ENCODE data around the gene BPNT1. TPM values are rescaled to one million over a fixed set of nuclear protein-coding genes. Genes with fewer than 3 reads are reported as not detected.

Gene BPNT1
- total and polyA plus RNA-seq, 2 of the 8 experiments (the other 6 are each of a cell fraction or from before 2014, with no cell fraction given), result 13.2 to 16.3 TPM

- TF ChIP-seq SAP30 (IDR thresholded peaks at IDR 0.05; ENCODE audit: insufficient read depth, insufficient replicate concordance, low read length) (no peak), NANOG (IDR thresholded peaks at IDR 0.05; ENCODE audit: insufficient read depth, low read depth, low read length, poor library complexity, severe bottlenecking) (no peak), HDAC6 (IDR thresholded peaks at IDR 0.05; ENCODE audit: low read depth, low read length) (no peak), EGR1 (IDR thresholded peaks at IDR 0.05; ENCODE audit: borderline replicate concordance, low read depth, low read length) (no peak), CHD7 (IDR thresholded peaks at IDR 0.05; ENCODE audit: insufficient replicate concordance, low read length) (no peak), TEAD4 (IDR thresholded peaks at IDR 0.05; ENCODE audit: low read depth, low read length) (no peak), ZNF274 (IDR thresholded peaks at IDR 0.05; ENCODE audit: borderline replicate concordance, extremely low read depth, low read length) (no peak), NRF1 (IDR thresholded peaks at IDR 0.05; ENCODE audit: low read depth, low read length) (no peak)
Measured at GRCh38 chr1:220077887-220078286, 11.7 kb downstream of the BPNT1 start (continued).
